HepG2 (cell line): ENCODE measurements around the gene HTR4. TPM values are rescaled to one million over a fixed set of nuclear protein-coding genes. Genes with fewer than 3 reads are reported as not detected.

Experiments
- ATAC-seq: fragments of 200-7000 bp; cut with Tn5 transposase; 3 replicates; pipeline ENCODE4 v1.9.1; 2020; ENCODE audit warnings: mild to moderate bottlenecking, moderate library complexity
- BruUV-seq: library from RNA; stranded (reverse); fragments of 400-500 nt; replicated peaks from 2 replicates; lab custom pipeline; 2021; lab: Mats Ljungman, UMichigan
- CTCF ChIA-PET: fragments of 300-600 bp; formaldehyde crosslinking; extraction: SDS; loops from one replicate; lab custom pipeline; 2021; ENCODE audit warnings: low total read pairs, inconsistent platforms, low intra/inter-chr PET ratio; lab: Yijun Ruan, JAX
- POLR2A ChIA-PET: fragments of 350-600 bp; sonication (Branson Sonifier 250); formaldehyde crosslinking; loops from one replicate; lab custom pipeline; 2020; ENCODE audit warnings: antibody characterized with exemption, inconsistent platforms; lab: Yijun Ruan, JAX
- DNase-seq: peaks from one replicate; pipeline ENCODE4 v3.0.0-alpha.2; 2015; ENCODE audit warnings: low spot score
- FAIRE-seq: peaks from 3 replicates; lab custom pipeline; 2011; peaks lifted over from hg19 to GRCh38; lab: Jason Lieb, UNC
- H2AFZ ChIP-seq: one replicate; pipeline ENCODE4 v1.6.1; 2011; ENCODE audit warnings: low read length, inconsistent platforms
- H3K27ac ChIP-seq: fragments of 300-600 bp; 3 replicates; pipeline ENCODE4 v1.8.0; 2011; ENCODE audit warnings: mixed run types, mild to moderate bottlenecking, mixed read lengths, low read length, inconsistent platforms; ENCODE audit not compliant: insufficient read depth; ENCODE audit errors: extremely low read length
- H3K27me3 ChIP-seq, 2 experiments: fragments of 200-600 bp in 1 of 2; 2 replicates in 1 of 2; 3 replicates in 1 of 2; pipeline versions ENCODE4 v1.6.0 to v1.8.0; 2011; ENCODE audit warnings: low read length in 2 of 2, mild to moderate bottlenecking in 2 of 2, moderate library complexity in 2 of 2, inconsistent platforms in 1 of 2; ENCODE audit not compliant: insufficient read depth in 2 of 2, control insufficient read depth in 1 of 2
- H3K36me3 ChIP-seq, 2 experiments: fragments of 200-600 bp in 1 of 2; replicated peaks in 1 of 2; 2 replicates in 1 of 2; 3 replicates in 1 of 2; pipeline versions ENCODE4 v1.5.1 to v1.8.0; 2011; ENCODE audit warnings: low read length in 2 of 2, inconsistent platforms in 1 of 2; ENCODE audit not compliant: insufficient read depth in 2 of 2, control insufficient read depth in 1 of 2
- H3K4me1 ChIP-seq: 2 replicates; pipeline ENCODE4 v1.5.1; 2012; ENCODE audit warnings: low read length, inconsistent platforms; ENCODE audit not compliant: insufficient read depth
- H3K4me2 ChIP-seq: 2 replicates; pipeline ENCODE4 v1.6.0; 2011; ENCODE audit warnings: low read depth, low read length, inconsistent platforms
- H3K4me3 ChIP-seq, 3 experiments: fragments of 200-600 bp in 1 of 3; sonication (generic), shearing (Covaris generic) in 1 of 3; replicated peaks in 1 of 3; 2 replicates each; pipeline ENCODE4 v1.5.1; 2011 to 2016; ENCODE audit warnings: low read length in 3 of 3, inconsistent platforms in 2 of 3, low read depth in 2 of 3, mild to moderate bottlenecking in 2 of 3, control low read depth in 1 of 3, mixed read lengths in 1 of 3; ENCODE audit not compliant: insufficient read depth in 1 of 3
- H3K79me2 ChIP-seq: one replicate; pipeline ENCODE4 v1.6.1; 2011; ENCODE audit warnings: low read length, inconsistent platforms; ENCODE audit not compliant: insufficient read depth
- H3K9ac ChIP-seq: 2 replicates; pipeline ENCODE4 v1.6.0; 2011; ENCODE audit warnings: mild to moderate bottlenecking, low read depth, low read length, inconsistent platforms; ENCODE audit not compliant: insufficient read depth
- H3K9me3 ChIP-seq: 2 replicates; pipeline ENCODE4 v1.5.1; 2012; ENCODE audit warnings: mild to moderate bottlenecking, low read length
- H4K20me1 ChIP-seq: 2 replicates; pipeline ENCODE4 v1.6.0; 2011; ENCODE audit warnings: inconsistent platforms, mild to moderate bottlenecking, low read length, moderate library complexity; ENCODE audit not compliant: insufficient read depth
- AKAP8 ChIP-seq: sonication (generic); formaldehyde crosslinking; IDR thresholded peaks from 2 replicates; pipeline ENCODE4 v1.5.1; 2020; ENCODE audit warnings: mild to moderate bottlenecking, missing genetic modification reagents
- BHLHE40 ChIP-seq: IDR thresholded peaks from 2 replicates; pipeline ENCODE4 v1.6.1; 2011; ENCODE audit warnings: low read length, improper control_type of control experiment
- CBX1 ChIP-seq: IDR thresholded peaks from one replicate; pipeline ENCODE4 v1.6.1; 2016; ENCODE audit warnings: antibody characterized with exemption, low read depth
- CCDC6 ChIP-seq: sonication (generic); formaldehyde crosslinking; IDR thresholded peaks from 2 replicates; pipeline ENCODE4 v1.8.1; 2022; ENCODE audit warnings: mild to moderate bottlenecking, missing genetic modification reagents, moderate library complexity
- CEBPG ChIP-seq: IDR thresholded peaks from 2 replicates; pipeline ENCODE4 v1.6.1; 2016
- HMG20A ChIP-seq: IDR thresholded peaks from 2 replicates; pipeline ENCODE4 v1.6.1; 2016; ENCODE audit warnings: borderline replicate concordance
- KLF6 ChIP-seq: IDR thresholded peaks from 2 replicates; pipeline ENCODE4 v1.8.0; 2016; ENCODE audit warnings: missing biosample characterization, missing genetic modification reagents
- MTF1 ChIP-seq: sonication (generic); formaldehyde crosslinking; IDR thresholded peaks from 2 replicates; pipeline ENCODE4 v1.5.0; 2020; ENCODE audit warnings: missing genetic modification reagents
- MTF2 ChIP-seq: sonication (generic); formaldehyde crosslinking; IDR thresholded peaks from 2 replicates; pipeline ENCODE4 v1.5.0; 2020; ENCODE audit warnings: missing genetic modification reagents, borderline replicate concordance
- RCOR2 ChIP-seq: IDR thresholded peaks from 2 replicates; pipeline ENCODE4 v1.6.1; 2016; ENCODE audit warnings: missing biosample characterization, missing genetic modification reagents
- REL ChIP-seq: sonication (generic); formaldehyde crosslinking; conservative IDR thresholded peaks from 2 replicates; pipeline ENCODE4 v1.8.0; 2022; ENCODE audit warnings: mild to moderate bottlenecking, missing genetic modification reagents, moderate library complexity
- RFX1 ChIP-seq: fragments of 450-650 bp; IDR thresholded peaks from 2 replicates; pipeline ENCODE4 v1.6.1; 2017
- RFX3 ChIP-seq: IDR thresholded peaks from 2 replicates; pipeline ENCODE4 v1.6.1; 2016; ENCODE audit warnings: missing biosample characterization, missing genetic modification reagents
- RFX5 ChIP-seq: IDR thresholded peaks from 2 replicates; pipeline ENCODE4 v1.6.1; 2011; ENCODE audit warnings: low read depth, low read length, improper control_type of control experiment
- SNRNP70 ChIP-seq: fragments of 200-400 bp; formaldehyde crosslinking; IDR thresholded peaks from 2 replicates; pipeline ENCODE4 v1.6.1; 2017; ENCODE audit warnings: mild to moderate bottlenecking, low read depth, low read length, moderate library complexity
- SP4 ChIP-seq: sonication (generic); formaldehyde crosslinking; IDR thresholded peaks from 2 replicates; pipeline ENCODE4 v1.8.1; 2023; ENCODE audit warnings: mild to moderate bottlenecking, missing genetic modification reagents
- XBP1 ChIP-seq: sonication (generic); formaldehyde crosslinking; IDR thresholded peaks from 2 replicates; pipeline ENCODE4 v1.5.0; 2020; ENCODE audit warnings: missing genetic modification reagents
- ZFP36L2 ChIP-seq: sonication (generic); formaldehyde crosslinking; IDR thresholded peaks from 2 replicates; pipeline ENCODE4 v1.4.0; 2020; ENCODE audit warnings: missing genetic modification reagents
- ZNF138 ChIP-seq: sonication (generic); formaldehyde crosslinking; IDR thresholded peaks from 2 replicates; pipeline ENCODE4 v1.5.0; 2020; ENCODE audit warnings: mild to moderate bottlenecking, low read depth, missing genetic modification reagents
- ZNF296 ChIP-seq: sonication (generic); formaldehyde crosslinking; conservative IDR thresholded peaks from 2 replicates; pipeline ENCODE4 v1.5.0; 2020; ENCODE audit warnings: mild to moderate bottlenecking, missing genetic modification reagents
- ZNF350 ChIP-seq: sonication (generic); formaldehyde crosslinking; IDR thresholded peaks from 2 replicates; pipeline ENCODE4 v1.4.0; 2020; ENCODE audit warnings: mild to moderate bottlenecking, low read depth, missing genetic modification reagents, borderline replicate concordance
- ZNF382 ChIP-seq: sonication (generic); formaldehyde crosslinking; IDR thresholded peaks from 2 replicates; pipeline ENCODE4 v1.5.0; 2020; ENCODE audit warnings: missing genetic modification reagents, mild to moderate bottlenecking, borderline replicate concordance
- ZNF589 ChIP-seq: sonication (generic); formaldehyde crosslinking; conservative IDR thresholded peaks from 2 replicates; pipeline ENCODE4 v1.8.0; 2022; ENCODE audit warnings: mild to moderate bottlenecking, moderate library complexity, missing genetic modification reagents
- ZNF629 ChIP-seq: sonication (generic); formaldehyde crosslinking; conservative IDR thresholded peaks from 2 replicates; pipeline ENCODE4 v1.5.0; 2020; ENCODE audit warnings: missing genetic modification reagents
- ZNF841 ChIP-seq: sonication (generic); formaldehyde crosslinking; IDR thresholded peaks from 2 replicates; pipeline ENCODE4 v1.8.1; 2023; ENCODE audit warnings: missing genetic modification reagents, borderline replicate concordance
- WGBS: methylation state at CpG from one replicate; pipeline ENCODE4 v1.1.6; 2017; ENCODE audit warnings: low lambda C conversion rate; 5-methylcytosine and 5-hydroxymethylcytosine counted together
- in situ Hi-C: cut with HindIII; loops from 2 replicates; pipeline ENCODE4 v1.10.0; 2017; ENCODE audit warnings: low pct_unique_long_range_greater_than_20kb; ENCODE audit not compliant: extremely low pct_ligation_motif_present
- intact Hi-C: fragments of 100-400 bp; cut with micrococcal nuclease; formaldehyde crosslinking; loops from one replicate; pipeline ENCODE4 v1.10.0; 2022; ENCODE audit not compliant: unreplicated experiment
- polyA plus RNA-seq, 8 experiments: library from polyadenylated mRNA; depleted of rRNA in 3 of 8; stranded (reverse) in 7 of 8; unstranded in 1 of 8; fragments of >200 nt; fragmentation: Illumina TruSeq in 4 of 8; extraction: Trizol in 4 of 8; gene quantifications; 2 replicates each; pipeline versions ENCODE4 v1.2.1 to v1.2.3, GENCODE V29; 2011 to 2016; ENCODE audit warnings: low read depth in 4 of 8, missing spikeins in 1 of 8, mixed read lengths in 1 of 8; ENCODE audit not compliant: insufficient read depth in 1 of 8
- total RNA-seq, 5 experiments: library from RNA; depleted of rRNA; stranded (reverse); fragments of >200 nt; fragmentation: Illumina TruSeq; extraction: Trizol; gene quantifications; 2 replicates each; pipeline ENCODE4 v1.2.3, GENCODE V29; 2016; ENCODE audit warnings: low read depth in 1 of 5
- TF ChIP-seq, protein P1 (sequence below): sonication (generic); formaldehyde crosslinking; IDR thresholded peaks from 2 replicates; pipeline ENCODE4 v1.5.0; 2020; ENCODE audit warnings: missing genetic modification reagents, mild to moderate bottlenecking, borderline replicate concordance

HTR4 gene
- total and polyA plus RNA-seq, 2 of the 13 experiments (the other 11 are each of a cell fraction or from before 2014, with no cell fraction given): not detected

DNA sequence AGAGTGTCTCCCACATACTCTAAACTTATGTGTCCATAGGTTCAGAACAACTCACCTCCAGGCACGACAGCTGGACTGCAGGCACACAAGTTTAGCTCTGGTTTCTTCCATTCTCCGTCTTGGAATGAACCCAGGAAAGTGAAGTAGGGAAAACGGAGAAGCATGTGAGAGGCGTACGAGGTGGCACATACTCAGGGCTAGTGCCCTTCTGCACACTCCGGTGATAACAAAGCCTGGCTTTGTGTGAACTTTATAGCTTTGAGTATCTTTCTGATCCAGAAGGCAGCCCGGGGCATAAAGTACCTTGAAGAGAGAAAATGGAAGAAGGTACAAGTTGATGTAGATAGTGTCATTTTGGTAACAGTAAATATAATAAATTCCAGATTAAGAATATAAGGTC is 11.1 kb upstream of the HTR4 start (continued):
- TF ChIP-seq ZFP36L2 (CRISPR knock-in tag): no peak
- TF ChIP-seq SP4: no peak
- no peak for TF ChIP-seq REL (CRISPR knock-in tag)
- TF ChIP-seq CCDC6: no peak
- TF ChIP-seq ZNF382 (CRISPR knock-in tag): no peak
- TF ChIP-seq ZNF138: no peak
- no peak for TF ChIP-seq XBP1
- TF ChIP-seq RFX3 (CRISPR knock-in tag): no peak
- TF ChIP-seq ZNF350: no peak
- TF ChIP-seq SNRNP70: no peak
- no peak for TF ChIP-seq RFX1
- TF ChIP-seq ZNF589: no peak

DNA sequence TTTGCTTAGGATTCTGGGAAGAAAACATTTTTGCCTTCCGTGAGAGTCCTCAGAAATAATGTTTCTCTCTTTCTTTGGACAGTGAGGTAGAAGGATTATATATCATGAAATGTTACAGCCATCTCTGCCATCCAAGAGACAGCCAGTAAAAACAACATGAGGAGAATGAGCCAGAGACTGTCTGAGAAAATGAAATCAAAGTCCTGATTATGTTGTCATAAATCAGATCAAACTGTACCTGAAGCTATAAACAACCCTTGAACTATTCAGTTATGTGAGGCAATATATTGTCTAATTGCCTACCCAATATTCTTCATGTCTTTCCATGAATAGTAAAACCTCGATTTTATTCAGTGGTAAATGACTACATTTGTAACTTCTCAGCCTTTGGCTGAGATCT is 9.2 kb upstream of the HTR4 start:
- WGBS: 0% methylated on average over 2 of the region's 2 CpGs
- H3K27me3 ChIP-seq: no peaks in the 10 kb centered on the region
- no peak overlapping the region for H3K4me3 ChIP-seq
- DNase-seq (no peak), FAIRE-seq (no peak), ATAC-seq (no peak)
- no peaks in the 10 kb centered on the region for H3K9me3 ChIP-seq
- H3K4me2 ChIP-seq: no peak overlapping the region
- POLR2A ChIA-PET: no interaction called here
- no peak overlapping the region for H3K9ac ChIP-seq
- CTCF ChIA-PET: no interaction called here
- no peaks in the 10 kb centered on the region for H3K79me2 ChIP-seq
- no peak overlapping the region for H2AFZ ChIP-seq
- no peaks in the 10 kb centered on the region for H3K36me3 ChIP-seq
- H4K20me1 ChIP-seq: no peaks in the 10 kb centered on the region
- no TSS peak for BruUV-seq
- no peak overlapping the region for H3K27ac ChIP-seq
- no peak for TF ChIP-seq RCOR2
- no peak for TF ChIP-seq MTF2 (CRISPR knock-in tag)
- no peak for TF ChIP-seq BHLHE40
- TF ChIP-seq HMG20A (CRISPR knock-in tag): no peak
- TF ChIP-seq, protein P1, sequence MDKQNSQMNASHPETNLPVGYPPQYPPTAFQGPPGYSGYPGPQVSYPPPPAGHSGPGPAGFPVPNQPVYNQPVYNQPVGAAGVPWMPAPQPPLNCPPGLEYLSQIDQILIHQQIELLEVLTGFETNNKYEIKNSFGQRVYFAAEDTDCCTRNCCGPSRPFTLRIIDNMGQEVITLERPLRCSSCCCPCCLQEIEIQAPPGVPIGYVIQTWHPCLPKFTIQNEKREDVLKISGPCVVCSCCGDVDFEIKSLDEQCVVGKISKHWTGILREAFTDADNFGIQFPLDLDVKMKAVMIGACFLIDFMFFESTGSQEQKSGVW (CRISPR knock-in tag): no peak
- TF ChIP-seq CEBPG (CRISPR knock-in tag): no peak
- TF ChIP-seq MTF1 (CRISPR knock-in tag): no peak
- TF ChIP-seq KLF6 (CRISPR knock-in tag): no peak
- no peak for TF ChIP-seq CBX1
- TF ChIP-seq ZNF296: no peak
- TF ChIP-seq RFX5: no peak
- no peak for TF ChIP-seq ZNF841
- no peak for TF ChIP-seq AKAP8 (CRISPR knock-in tag)
- no peak for TF ChIP-seq ZNF629 (CRISPR knock-in tag)
- intact Hi-C loops (no loop called here), in situ Hi-C loops (no loop called here)
- no peaks in the 10 kb centered on the region for H3K4me1 ChIP-seq
